ENCODE measurements around the gene CACNB4. TPM values are rescaled to one million over a fixed set of nuclear protein-coding genes. Genes with fewer than 3 reads are reported as not detected.
"Not testable (repeated sequence)": the region's sequence is repeated elsewhere in the genome, so short reads cannot be mapped to it uniquely, and the experiment has no call there.

The CACNB4 gene
- total RNA-seq, 1 experiment from 2014 or later = 0.29 TPM

GRCh38 chr2:152024477-152024876, 74.4 kb downstream of the CACNB4 start:
- DNase-seq (ENCODE audit: low read depth) = no peak

DNA sequence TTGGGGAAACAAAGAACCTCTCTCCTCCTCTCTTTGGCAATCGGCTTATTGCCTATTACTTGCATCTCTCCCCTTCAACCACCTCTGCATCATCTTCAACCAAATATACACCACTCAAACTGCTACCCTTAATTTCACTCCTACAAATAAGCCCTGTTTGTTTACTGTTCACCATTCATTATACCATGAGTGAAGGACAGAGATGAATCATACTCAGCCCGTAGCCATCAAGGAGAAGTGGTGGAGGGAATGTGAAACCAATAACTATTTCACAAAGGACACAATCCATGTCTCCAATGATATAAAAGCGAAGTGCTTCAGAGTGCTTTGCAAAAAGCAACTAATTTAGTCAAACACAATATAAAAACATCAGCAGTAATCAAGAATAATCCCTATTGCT, 76.8 kb downstream of the CACNB4 start:
- no peak for DNase-seq (ENCODE audit: low read depth)

GRCh38 chr2:152021001-152021400, 77.8 kb downstream of the CACNB4 start:
- DNase-seq (ENCODE audit: low read depth) = not testable (repeated sequence)

GRCh38 chr2:152019732-152020131, 79.1 kb downstream of the CACNB4 start:
- no peak for DNase-seq (ENCODE audit: low read depth)

GRCh38 chr2:152016181-152017120, 82.4 kb downstream of the CACNB4 start:
- no peak for DNase-seq (ENCODE audit: low read depth)

GRCh38 chr2:152015552-152015951, 83.3 kb downstream of the CACNB4 start:
- DNase-seq (ENCODE audit: low read depth) = no peak

GRCh38 chr2:152012697-152013096, 86.1 kb downstream of the CACNB4 start:
- peak; percentile 20 for DNase-seq (ENCODE audit: low read depth)

DNA sequence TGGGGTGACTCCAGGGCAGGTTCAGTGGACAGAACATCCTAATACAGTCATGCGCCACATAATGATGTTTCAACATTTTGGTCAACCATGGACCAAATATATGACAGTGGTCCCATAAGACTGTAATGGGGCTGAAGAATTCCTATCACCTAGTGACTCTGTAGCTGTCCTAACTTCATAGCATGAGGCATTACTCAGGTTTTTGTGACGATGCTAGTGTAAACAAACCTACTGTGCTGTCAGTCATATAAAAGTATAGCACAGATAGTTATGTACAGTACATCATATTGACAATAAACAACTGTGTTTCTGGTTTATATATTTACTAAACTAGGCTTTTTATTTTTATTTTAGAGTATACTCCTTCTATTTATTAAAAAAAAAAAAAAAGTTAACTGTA, 87.1 kb downstream of the CACNB4 start:
- DNase-seq (ENCODE audit: low read depth) = no peak

- DNase-seq (ENCODE audit: low read depth) = no peak
These were observed 93.2 kb downstream of the CACNB4 start for GRCh38 chr2:152005607-152006006.

DNA sequence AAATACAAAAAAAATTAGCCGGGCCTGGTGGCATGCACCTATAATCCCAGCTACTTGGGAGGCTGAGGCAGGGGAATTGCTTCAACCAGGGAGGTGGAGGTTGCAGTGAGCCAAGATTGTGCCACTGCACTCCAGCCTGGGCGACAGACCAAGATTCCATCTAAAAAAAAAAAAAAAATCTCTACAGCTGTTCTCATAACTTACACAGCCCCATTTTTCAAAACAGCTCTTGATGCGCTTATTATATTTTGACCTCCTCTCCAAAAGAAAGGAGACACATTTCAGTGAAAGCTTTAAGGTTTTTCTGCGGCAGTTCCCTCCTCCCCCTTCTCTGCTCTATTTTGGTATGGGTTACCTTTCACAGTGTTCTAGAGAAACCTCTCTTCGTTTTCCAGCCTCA, 95.6 kb downstream of the CACNB4 start:
- DNase-seq (ENCODE audit: low read depth) = not testable (repeated sequence)

GRCh38 chr2:151999053-151999452, 99.8 kb downstream of the CACNB4 start:
- peak; percentile 44 for DNase-seq (ENCODE audit: low read depth)

DNA sequence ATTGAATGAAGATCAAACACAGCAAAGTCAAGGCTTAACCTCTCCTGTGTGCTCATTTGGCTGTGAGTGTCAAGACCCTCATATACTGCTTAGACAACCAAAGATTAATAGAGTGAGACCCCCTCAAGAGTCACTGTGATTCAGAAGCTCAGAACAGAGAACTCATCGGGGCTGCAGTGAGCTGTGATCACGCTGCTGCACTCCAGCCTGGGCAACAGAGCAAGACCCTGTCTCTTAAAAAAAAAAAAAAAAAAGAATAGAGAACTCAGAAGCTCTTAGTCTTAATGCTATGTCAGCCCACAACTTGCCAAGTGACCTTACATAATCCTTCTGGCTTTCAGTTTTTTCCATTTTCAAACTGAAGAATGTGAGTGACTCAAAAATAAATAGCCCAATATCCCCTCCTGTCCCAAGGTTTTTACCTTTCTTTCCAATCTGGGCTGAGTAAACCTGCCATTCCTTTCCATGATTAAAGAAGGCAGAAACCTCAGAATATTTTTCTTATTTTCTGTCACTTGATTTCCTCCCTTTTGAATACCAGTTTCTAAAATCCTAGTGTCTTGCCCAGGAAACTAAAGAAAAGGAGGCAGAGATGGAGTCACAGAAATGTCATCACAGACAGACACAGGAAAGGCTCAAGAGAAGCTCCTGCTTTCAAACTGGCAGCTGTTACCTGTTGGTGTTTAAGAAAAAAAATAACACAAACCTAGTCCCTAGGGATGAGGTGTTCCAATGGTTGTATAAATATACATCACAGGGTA, 102.4 kb downstream of the CACNB4 start:
- DNase-seq (ENCODE audit: low read depth) = no peak

DNA sequence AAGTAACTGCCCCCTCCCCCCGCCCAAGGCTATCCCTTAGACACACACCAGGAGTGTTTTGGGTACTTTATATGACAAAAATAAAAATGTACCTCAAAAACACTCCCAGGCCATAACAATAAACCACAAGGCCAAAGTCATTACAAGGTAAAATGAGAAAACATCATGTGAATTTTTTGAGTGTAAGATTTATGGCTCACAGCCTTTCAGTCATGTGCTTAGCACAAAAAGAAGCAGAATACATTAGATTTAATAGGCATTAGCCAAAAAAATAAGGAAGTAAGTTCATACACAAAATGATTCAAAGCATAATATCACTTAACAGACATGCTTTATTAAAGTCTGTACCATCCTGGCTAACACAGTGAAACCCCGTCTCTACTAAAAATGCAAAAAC, 103.7 kb downstream of the CACNB4 start:
- no peak for DNase-seq (ENCODE audit: low read depth)

- DNase-seq (ENCODE audit: low read depth) = not testable (repeated sequence)
These were observed 104.7 kb downstream of the CACNB4 start for GRCh38 chr2:151994178-151994577.

DNA sequence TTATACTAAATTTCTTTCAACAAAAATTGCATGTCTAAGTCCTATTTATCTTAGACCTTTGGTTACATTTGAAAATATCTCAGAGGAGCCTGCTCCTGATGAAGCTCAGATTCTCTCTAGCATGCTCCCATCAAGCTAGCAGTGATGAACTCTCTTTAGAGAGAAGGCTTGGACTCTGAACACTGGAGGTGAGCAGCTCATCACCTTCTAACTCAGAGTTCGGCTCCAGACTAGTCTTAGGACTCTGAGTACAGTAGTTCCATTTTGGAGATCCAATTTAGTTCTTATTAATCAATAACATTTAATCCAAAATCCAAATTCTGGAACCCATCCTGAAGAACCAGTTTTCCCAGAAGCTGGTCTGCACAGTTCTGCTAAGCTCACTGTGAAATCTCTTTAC, 107.8 kb downstream of the CACNB4 start:
- no peak for DNase-seq (ENCODE audit: low read depth)

DNA sequence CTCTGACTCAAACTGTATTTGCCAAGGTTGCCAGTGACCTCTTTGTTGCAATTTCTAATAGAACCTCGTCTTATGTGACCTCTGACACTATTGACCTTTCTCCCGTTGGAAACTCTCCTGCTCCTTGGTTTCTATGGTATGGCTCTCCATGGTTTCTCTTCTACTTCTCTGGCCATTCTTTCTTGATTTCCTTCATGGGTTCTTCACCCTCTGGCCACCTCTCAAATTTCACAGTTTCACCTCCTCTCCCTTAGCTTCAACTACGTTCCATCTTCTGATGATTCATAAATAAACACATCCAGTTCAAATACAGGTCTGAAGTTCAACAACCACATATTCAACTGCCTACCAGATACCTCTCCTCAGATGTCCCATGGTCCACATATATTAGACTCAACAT, 109.5 kb downstream of the CACNB4 start:
- no peak for DNase-seq (ENCODE audit: low read depth)

DNA sequence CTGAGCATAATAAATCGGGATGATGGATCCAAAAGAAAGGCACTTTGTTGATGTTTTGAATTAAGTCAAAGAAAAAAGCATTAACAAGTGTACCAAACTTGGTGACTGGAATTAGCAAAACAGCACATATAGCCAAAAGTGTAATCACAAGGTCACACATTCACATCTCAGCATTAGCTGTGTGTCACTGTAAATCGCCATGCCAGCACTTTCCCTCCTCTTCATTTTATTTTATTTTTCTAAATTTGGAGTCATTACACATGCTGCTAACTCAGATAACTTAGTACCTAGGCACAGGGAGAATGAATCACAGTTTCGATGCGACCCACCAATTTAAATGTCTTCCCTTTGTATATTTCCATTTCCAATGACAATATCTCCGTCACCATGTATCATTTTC, 111.4 kb downstream of the CACNB4 start:
- no peak for DNase-seq (ENCODE audit: low read depth)

- DNase-seq (ENCODE audit: low read depth) = no peak
These were observed 114.3 kb downstream of the CACNB4 start for GRCh38 chr2:151984424-151985083.

- no peak for DNase-seq (ENCODE audit: low read depth)
These were observed 115.6 kb downstream of the CACNB4 start for GRCh38 chr2:151983221-151983620.

DNA sequence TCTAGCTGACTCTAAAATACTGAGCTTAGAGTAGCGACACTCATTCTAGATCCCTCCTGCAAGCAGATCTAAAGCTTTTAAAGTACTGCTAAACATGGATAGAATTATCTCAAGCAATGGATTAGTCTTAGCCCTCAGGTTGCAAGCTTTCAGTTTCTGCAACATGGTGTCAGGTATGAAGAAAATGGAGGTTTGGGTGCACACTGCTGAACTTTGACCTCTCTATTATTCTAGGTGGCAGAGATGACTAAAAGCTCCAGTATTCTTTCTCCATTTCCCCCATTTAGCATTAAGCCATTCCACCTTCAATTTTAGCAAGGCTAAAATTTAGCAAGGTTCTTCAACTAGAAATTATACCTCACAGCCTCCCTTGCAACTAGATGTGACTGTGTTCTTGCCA, 117.0 kb downstream of the CACNB4 start:
- DNase-seq (ENCODE audit: low read depth) = no peak

DNA sequence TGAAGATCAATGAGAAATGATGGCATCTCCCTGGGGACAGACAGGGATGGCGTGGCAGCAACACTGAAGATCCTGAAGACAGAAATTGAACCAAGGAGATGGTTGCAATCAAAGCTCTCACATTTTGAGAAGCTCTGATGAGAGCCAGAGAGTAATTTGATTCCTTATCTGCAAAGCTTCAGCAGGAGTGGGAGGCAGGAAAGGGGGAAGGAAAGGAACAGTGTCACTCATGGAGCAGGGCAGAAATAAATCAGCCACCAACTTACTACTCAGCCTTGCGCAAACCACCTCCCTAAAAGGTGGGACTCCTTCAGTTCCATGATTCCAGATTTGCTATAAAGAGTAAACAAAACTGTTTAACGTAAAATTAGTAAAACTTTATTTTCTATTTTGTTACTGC, 119.2 kb downstream of the CACNB4 start:
- DNase-seq (ENCODE audit: low read depth) = no peak

GRCh38 chr2:151978709-151979108, 120.1 kb downstream of the CACNB4 start:
- no peak for DNase-seq (ENCODE audit: low read depth)
